ENCODE measurements around the gene RGS16. TPM values are rescaled to one million over a fixed set of nuclear protein-coding genes. Genes with fewer than 3 reads are reported as not detected.

The RGS16 gene
- total and polyA plus RNA-seq, 2 donors from 2014 or later, result 4.2 to 7.7 TPM

DNA sequence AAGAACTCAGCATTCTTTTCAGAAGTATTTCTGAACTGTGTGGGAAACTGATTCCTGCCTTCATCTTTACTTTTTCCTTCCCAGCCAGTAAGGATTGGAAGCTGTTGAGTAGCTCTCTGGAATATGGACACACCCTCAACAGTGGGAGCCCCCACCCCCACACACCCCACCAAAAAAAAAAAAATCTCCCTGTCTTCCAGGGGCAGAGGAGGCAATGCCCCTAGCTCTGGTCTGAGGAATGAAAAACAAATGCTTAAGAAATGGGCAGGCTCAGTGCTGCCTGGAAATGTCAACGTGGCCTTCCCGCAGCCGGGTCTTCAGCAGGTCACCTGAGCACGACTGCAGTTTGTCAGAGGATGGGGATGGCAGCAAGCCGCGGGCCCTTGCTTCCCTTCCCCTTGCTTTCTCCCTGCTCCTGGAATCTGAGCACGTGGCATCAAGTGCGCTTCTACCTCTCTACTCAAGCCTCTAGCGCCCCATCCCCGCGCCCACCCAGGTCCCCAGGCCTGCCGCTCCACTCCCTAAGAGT lies 479 bp downstream of the RGS16 start:
- peak overlapping the region in 2 of 3 donors; percentile 59 to 63 for H3K4me3 ChIP-seq (ENCODE audit: low read length in 3 of 3)
- H3K36me3 ChIP-seq (ENCODE audit: control insufficient read depth in 2 of 3, insufficient read depth in 3 of 3, low read length in 3 of 3), result no peaks in the 10 kb centered on the region
- no peaks in the 10 kb centered on the region for H3K9me3 ChIP-seq (ENCODE audit: control insufficient read depth in 2 of 3, insufficient read depth in 1 of 3, low read length in 3 of 3)
- H3K9ac ChIP-seq (ENCODE audit: low read length in 3 of 3), result peak overlapping the region in 2 of 3 donors; percentile 15 to 35
- intact Hi-C loops (cut with DNase I), result loop anchor here (5.0 kb wide), 1 partner anchor 179 kb away; no protein-coding TSS in a partner anchor
- no peaks in the 10 kb centered on the region for H3K27me3 ChIP-seq (ENCODE audit: control insufficient read depth, insufficient read depth, low read length)
- DNase-seq (peak in 3 of 5 donors; percentile 29 to 39 (median 33)), FAIRE-seq (no peak)
- peak overlapping the region; percentile 74 to 79 for H3K27ac ChIP-seq (ENCODE audit: low read depth in 2 of 2, low read length in 2 of 2)
- TF ChIP-seq, protein P1, sequence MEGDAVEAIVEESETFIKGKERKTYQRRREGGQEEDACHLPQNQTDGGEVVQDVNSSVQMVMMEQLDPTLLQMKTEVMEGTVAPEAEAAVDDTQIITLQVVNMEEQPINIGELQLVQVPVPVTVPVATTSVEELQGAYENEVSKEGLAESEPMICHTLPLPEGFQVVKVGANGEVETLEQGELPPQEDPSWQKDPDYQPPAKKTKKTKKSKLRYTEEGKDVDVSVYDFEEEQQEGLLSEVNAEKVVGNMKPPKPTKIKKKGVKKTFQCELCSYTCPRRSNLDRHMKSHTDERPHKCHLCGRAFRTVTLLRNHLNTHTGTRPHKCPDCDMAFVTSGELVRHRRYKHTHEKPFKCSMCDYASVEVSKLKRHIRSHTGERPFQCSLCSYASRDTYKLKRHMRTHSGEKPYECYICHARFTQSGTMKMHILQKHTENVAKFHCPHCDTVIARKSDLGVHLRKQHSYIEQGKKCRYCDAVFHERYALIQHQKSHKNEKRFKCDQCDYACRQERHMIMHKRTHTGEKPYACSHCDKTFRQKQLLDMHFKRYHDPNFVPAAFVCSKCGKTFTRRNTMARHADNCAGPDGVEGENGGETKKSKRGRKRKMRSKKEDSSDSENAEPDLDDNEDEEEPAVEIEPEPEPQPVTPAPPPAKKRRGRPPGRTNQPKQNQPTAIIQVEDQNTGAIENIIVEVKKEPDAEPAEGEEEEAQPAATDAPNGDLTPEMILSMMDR (IDR thresholded peaks at IDR 0.05; ENCODE audit: borderline replicate concordance, extremely low read depth, insufficient read depth), result no peak
- H3K4me1 ChIP-seq (ENCODE audit: control insufficient read depth in 2 of 3, insufficient read depth in 2 of 3, low read depth in 1 of 3, low read length in 3 of 3), result peaks cover 0 to 24% (median 0%) of the 10 kb centered on the region in 3 donors

DNA sequence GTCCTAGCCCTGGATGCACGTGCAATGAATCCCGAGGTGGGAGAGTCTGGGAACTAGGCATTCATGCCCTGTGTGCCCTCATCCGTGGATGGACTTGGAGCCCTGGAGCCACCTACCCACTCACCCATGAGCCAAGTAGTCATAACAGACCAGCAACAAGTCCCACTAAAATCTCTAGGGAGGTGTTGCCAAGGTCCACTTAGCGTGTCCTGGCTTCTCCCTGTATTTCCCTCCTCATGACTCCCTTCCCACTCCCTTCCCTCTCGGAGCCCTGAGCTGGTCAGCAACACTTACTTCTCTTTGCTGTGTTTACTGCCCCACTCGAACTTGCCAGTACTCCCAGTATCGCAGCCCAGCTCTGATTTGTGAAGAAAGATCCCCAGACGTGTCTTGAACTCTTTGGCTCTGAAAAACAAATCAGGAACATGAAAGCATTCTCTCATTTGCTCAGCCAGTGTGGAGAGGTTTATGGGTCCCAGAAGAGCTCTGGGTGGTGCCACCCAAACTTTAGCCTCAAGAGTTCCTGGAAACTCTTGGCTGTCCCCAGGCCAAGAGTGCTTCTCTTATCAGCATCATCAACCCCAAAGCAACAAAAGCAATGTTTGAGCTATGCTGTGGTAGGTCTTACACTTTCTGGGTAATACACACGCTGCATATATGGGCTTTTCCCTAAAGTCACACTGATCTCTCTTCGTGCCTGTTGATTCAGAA lies 1.1 kb downstream of the RGS16 start:
- intact Hi-C loops (cut with DNase I), result loop anchor here (5.0 kb wide), 1 partner anchor 179 kb away; no protein-coding TSS in a partner anchor
- H3K9ac ChIP-seq (ENCODE audit: low read length in 3 of 3), result peak overlapping the region in 2 of 3 donors; percentile 15 to 35
- no peaks in the 10 kb centered on the region for H3K36me3 ChIP-seq (ENCODE audit: control insufficient read depth in 2 of 3, insufficient read depth in 3 of 3, low read length in 3 of 3)
- H3K9me3 ChIP-seq (ENCODE audit: control insufficient read depth in 2 of 3, insufficient read depth in 1 of 3, low read length in 3 of 3), result no peaks in the 10 kb centered on the region
- peaks cover 0 to 24% (median 0%) of the 10 kb centered on the region in 3 donors for H3K4me1 ChIP-seq (ENCODE audit: control insufficient read depth in 2 of 3, insufficient read depth in 2 of 3, low read depth in 1 of 3, low read length in 3 of 3)
- FAIRE-seq (no peak), DNase-seq (peak in 2 of 5 donors; percentile 29)
- peak overlapping the region; percentile 49 to 79 for H3K27ac ChIP-seq (ENCODE audit: low read depth in 2 of 2, low read length in 2 of 2)
- peak overlapping the region in 2 of 3 donors; percentile 59 to 63 for H3K4me3 ChIP-seq (ENCODE audit: low read length in 3 of 3)
- H3K27me3 ChIP-seq (ENCODE audit: control insufficient read depth, insufficient read depth, low read length), result no peaks in the 10 kb centered on the region
- TF ChIP-seq, protein P1 (IDR thresholded peaks at IDR 0.05; ENCODE audit: borderline replicate concordance, extremely low read depth, insufficient read depth), result no peak

GRCh38 chr1:182601913-182602312 lies 2.3 kb downstream of the RGS16 start:
- Histone ChIP-seq H3K27me3 (ENCODE audit: control insufficient read depth, insufficient read depth, low read length) (no peaks in the 10 kb centered on the region), H3K9me3 (ENCODE audit: control insufficient read depth in 2 of 3, insufficient read depth in 1 of 3, low read length in 3 of 3) (no peaks in the 10 kb centered on the region), H3K4me1 (ENCODE audit: control insufficient read depth in 2 of 3, insufficient read depth in 2 of 3, low read depth in 1 of 3, low read length in 3 of 3) (peaks cover 0 to 24% (median 0%) of the 10 kb centered on the region in 3 donors), H3K27ac (ENCODE audit: low read depth in 2 of 2, low read length in 2 of 2) (peak overlapping the region in 1 of 2 donors; percentile 58), H3K4me3 (ENCODE audit: low read length in 3 of 3) (peak overlapping the region in 1 of 3 donors; percentile 63), H3K36me3 (ENCODE audit: control insufficient read depth in 2 of 3, insufficient read depth in 3 of 3, low read length in 3 of 3) (no peaks in the 10 kb centered on the region), H3K9ac (ENCODE audit: low read length in 3 of 3) (peak overlapping the region in 1 of 3 donors; percentile 14)
- intact Hi-C loops (cut with DNase I), result loop anchor here (5.0 kb wide), 1 partner anchor 180 kb away; no protein-coding TSS in a partner anchor
- no peak for DNase-seq
- TF ChIP-seq, protein P1 (IDR thresholded peaks at IDR 0.05; ENCODE audit: borderline replicate concordance, extremely low read depth, insufficient read depth), result no peak
- no peak for FAIRE-seq

Data from kidney (tissue), 14 donors.